ENCODE data around the gene NAGLU. TPM values are rescaled to one million over a fixed set of nuclear protein-coding genes. Genes with fewer than 3 reads are reported as not detected.
A peak's percentile ranks its signal among the peaks of the same experiment; 100 is the strongest.

The NAGLU gene
- total and polyA plus RNA-seq, 10 of the 15 experiments (the other 5 are each of a cell fraction or from before 2014, with no cell fraction given) = 0.23 to 27.5 (median 8.9) TPM

GRCh38 chr17:42531455-42532354, 4.3 kb upstream of the NAGLU start (continued):
- TF ChIP-seq TAF1 (IDR thresholded peaks at IDR 0.05; ENCODE audit: borderline replicate concordance, low read depth, low read length) (no peak), IKZF1 (conservative IDR thresholded peaks at IDR 0.05) (peak; percentile 81), POLR2A (IDR thresholded peaks at IDR 0.05; ENCODE audit: low read depth, low read length) (peak; percentile 52; the same call in 1 of the 2 replicates), BHLHE40 (IDR thresholded peaks at IDR 0.05; ENCODE audit: borderline replicate concordance in 1 of 2, low read depth in 2 of 2, low read length in 1 of 2) (peak in 1 of 2 experiments; percentile 66; a peak in 2 of 4 replicates), ZNF687 (IDR thresholded peaks at IDR 0.05) (peak; percentile 83), ZNF274 (IDR thresholded peaks at IDR 0.05; ENCODE audit: insufficient read depth, insufficient read length) (no peak), MYB (IDR thresholded peaks at IDR 0.05; ENCODE audit: borderline replicate concordance, low read depth, low read length) (no peak), CTCF (IDR thresholded peaks at IDR 0.05 in 2 of 3, conservative IDR thresholded peaks at IDR 0.05 in 1 of 3; ENCODE audit: control insufficient read depth in 2 of 3, extremely low read depth in 1 of 3, insufficient read depth in 1 of 3, low read depth in 3 of 3, low read length in 3 of 3) (peak; percentile 32 to 53 (median 47); a peak in 4 of 6 replicates), RB1 (IDR thresholded peaks at IDR 0.05; ENCODE audit: borderline replicate concordance) (peak; percentile 64; the same call in 1 of the 2 replicates), NR2C2 (IDR thresholded peaks at IDR 0.05; ENCODE audit: borderline replicate concordance, control insufficient read depth, insufficient read length, low read depth) (no peak), HDGF (IDR thresholded peaks at IDR 0.05) (no peak), TBL1XR1 (IDR thresholded peaks at IDR 0.05; ENCODE audit: low read depth, low read length) (no peak), SPI1 (IDR thresholded peaks at IDR 0.05; ENCODE audit: borderline replicate concordance, insufficient read depth, low read depth, low read length) (no peak), SMARCA5 (IDR thresholded peaks at IDR 0.05) (peak; percentile 90), BCL11A (IDR thresholded peaks at IDR 0.05; ENCODE audit: low read depth, low read length) (no peak), NKRF (conservative IDR thresholded peaks at IDR 0.05) (peak; percentile 70), NBN (IDR thresholded peaks at IDR 0.05) (no peak), STAT1 (conservative IDR thresholded peaks at IDR 0.05) (0 out of 2 replicates have a peak, but pooled peaks have one; percentile 29), SP1 (IDR thresholded peaks at IDR 0.05; ENCODE audit: low read depth, low read length) (no peak), IKZF2 (IDR thresholded peaks at IDR 0.05) (0 out of 4 replicates have a peak, but pooled peaks have one; percentile 6), HSF1 (IDR thresholded peaks at IDR 0.05; ENCODE audit: low read depth, low read length) (no peak)

All from GM12878 (cell line).